NT2/D1 (cell line): ENCODE data around the gene MGST2.

Source experiments
- DNase-seq: peaks from one replicate; pipeline ENCODE4 v3.0.0-alpha.2; 2011; ENCODE audit warnings: low read depth, low spot score
- H3K27me3 ChIP-seq: 2 replicates; pipeline ENCODE4 v1.6.0; 2011; ENCODE audit warnings: mild to moderate bottlenecking; ENCODE audit not compliant: insufficient read length, insufficient read depth
- H3K36me3 ChIP-seq: 2 replicates; pipeline ENCODE4 v1.6.1; 2011; ENCODE audit warnings: mild to moderate bottlenecking, low read length, mixed read lengths; ENCODE audit not compliant: insufficient read depth, insufficient read length
- H3K4me1 ChIP-seq: 2 replicates; pipeline ENCODE4 v1.5.1; 2011; ENCODE audit not compliant: insufficient read depth, insufficient read length
- H3K4me3 ChIP-seq: 2 replicates; pipeline ENCODE4 v1.5.1; 2011; ENCODE audit warnings: low read depth; ENCODE audit not compliant: insufficient read length
- H3K9ac ChIP-seq: 2 replicates; pipeline ENCODE4 v1.6.0; 2011; ENCODE audit warnings: low read depth; ENCODE audit not compliant: insufficient read length
- H3K9me3 ChIP-seq: 2 replicates; pipeline ENCODE4 v1.5.1; 2011; ENCODE audit warnings: mild to moderate bottlenecking, low read length; ENCODE audit not compliant: insufficient read depth
- SUZ12 ChIP-seq: IDR thresholded peaks from 2 replicates; pipeline ENCODE4 v1.6.1; 2011; ENCODE audit not compliant: insufficient read length, insufficient read depth; ENCODE audit errors: extremely low read depth
- YY1 ChIP-seq: IDR thresholded peaks from 2 replicates; pipeline ENCODE4 v1.6.1; 2011; ENCODE audit not compliant: insufficient read length, insufficient read depth
- ZNF274 ChIP-seq: IDR thresholded peaks from 2 replicates; pipeline ENCODE4 v1.6.1; 2011; ENCODE audit warnings: mild to moderate bottlenecking, low read depth, low read length

The MGST2 gene

GRCh38 chr4:139682741-139683151, 17.1 kb downstream of the MGST2 start:
- H3K9me3 ChIP-seq: no peaks in the 10 kb centered on the region; the same call in 1 of the 2 replicates
- DNase-seq: no peak
- no peaks in the 10 kb centered on the region for H3K27me3 ChIP-seq
- H3K4me1 ChIP-seq: peaks cover 2% of the 10 kb centered on the region
- TF ChIP-seq SUZ12 (no peak), YY1 (no peak), ZNF274 (no peak)
- peaks cover 6% of the 10 kb centered on the region for H3K36me3 ChIP-seq
- no peak overlapping the region for H3K4me3 ChIP-seq
- no peak overlapping the region for H3K9ac ChIP-seq

DNA sequence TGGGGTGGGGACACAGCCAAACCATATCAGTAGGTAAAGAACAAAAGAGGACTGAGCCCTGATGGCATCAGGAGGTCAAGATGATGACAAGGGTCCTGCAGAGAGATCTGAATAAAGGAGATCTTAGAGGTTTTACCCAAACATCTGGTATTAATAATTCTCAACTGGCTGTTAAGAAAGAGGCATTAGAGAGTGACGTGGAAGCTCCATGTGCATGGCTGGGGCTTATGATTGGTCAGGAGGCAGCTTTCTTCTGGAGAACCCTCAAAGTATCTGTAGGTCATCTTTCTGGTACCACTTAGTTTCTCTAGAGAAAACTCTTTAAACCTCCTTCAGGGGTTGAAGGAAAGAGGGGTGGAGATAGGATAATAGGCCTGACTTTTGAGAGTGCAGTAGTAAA, 18.7 kb downstream of the MGST2 start:
- Histone ChIP-seq H3K4me1 (peaks cover 2% of the 10 kb centered on the region), H3K27me3 (no peaks in the 10 kb centered on the region), H3K9me3 (no peaks in the 10 kb centered on the region), H3K36me3 (no peaks in the 10 kb centered on the region), H3K4me3 (no peak overlapping the region), H3K9ac (no peak overlapping the region)
- TF ChIP-seq YY1 (no peak), SUZ12 (no peak), ZNF274 (no peak)
- DNase-seq: no peak

GRCh38 chr4:139685180-139685579, 19.6 kb downstream of the MGST2 start:
- no peaks in the 10 kb centered on the region for H3K27me3 ChIP-seq
- H3K4me1 ChIP-seq: peaks cover 2% of the 10 kb centered on the region
- H3K4me3 ChIP-seq: no peak overlapping the region
- TF ChIP-seq YY1: no peak
- no peak for TF ChIP-seq ZNF274
- no peak for TF ChIP-seq SUZ12
- no peaks in the 10 kb centered on the region for H3K36me3 ChIP-seq
- H3K9me3 ChIP-seq: no peaks in the 10 kb centered on the region
- H3K9ac ChIP-seq: no peak overlapping the region
- DNase-seq: no peak

- peaks cover 2% of the 10 kb centered on the region for H3K4me1 ChIP-seq
- no peaks in the 10 kb centered on the region for H3K27me3 ChIP-seq
- H3K36me3 ChIP-seq: no peaks in the 10 kb centered on the region
- DNase-seq: no peak
- H3K4me3 ChIP-seq: no peak overlapping the region
- H3K9ac ChIP-seq: no peak overlapping the region
- no peak for TF ChIP-seq ZNF274
- no peak for TF ChIP-seq SUZ12
- TF ChIP-seq YY1: no peak
- no peaks in the 10 kb centered on the region for H3K9me3 ChIP-seq
These were observed 20.5 kb downstream of the MGST2 start for GRCh38 chr4:139686130-139686529.

DNA sequence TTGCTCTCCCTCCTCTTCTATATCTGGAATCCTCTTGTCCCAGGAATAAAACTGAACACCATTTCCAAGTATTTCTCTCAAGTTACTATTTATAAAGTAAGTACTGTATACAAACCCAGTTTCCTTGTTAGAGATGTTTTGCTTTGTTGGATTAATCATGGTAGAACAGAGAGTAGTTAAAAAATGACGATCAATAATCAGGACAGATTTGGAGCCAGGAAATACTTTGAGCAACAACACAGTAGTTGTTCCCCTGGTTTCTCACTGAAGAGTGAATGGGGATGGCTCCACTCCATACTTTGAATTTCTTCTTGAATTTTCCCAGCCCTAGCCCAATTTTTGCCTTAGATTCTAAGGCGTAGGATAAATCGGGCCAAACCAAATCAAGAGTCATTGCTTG, 21.4 kb downstream of the MGST2 start:
- no peak for TF ChIP-seq YY1
- TF ChIP-seq ZNF274: no peak
- no peak for TF ChIP-seq SUZ12
- Histone ChIP-seq H3K27me3 (no peaks in the 10 kb centered on the region), H3K9me3 (no peaks in the 10 kb centered on the region), H3K36me3 (no peaks in the 10 kb centered on the region), H3K4me3 (no peak overlapping the region), H3K4me1 (peaks cover 2% of the 10 kb centered on the region), H3K9ac (no peak overlapping the region)
- DNase-seq: no peak

- Histone ChIP-seq H3K9ac (no peak overlapping the region), H3K9me3 (no peaks in the 10 kb centered on the region), H3K27me3 (no peaks in the 10 kb centered on the region), H3K36me3 (no peaks in the 10 kb centered on the region), H3K4me1 (no peaks in the 10 kb centered on the region), H3K4me3 (no peak overlapping the region)
- TF ChIP-seq ZNF274: no peak
- no peak for TF ChIP-seq YY1
- no peak for TF ChIP-seq SUZ12
- no peak for DNase-seq
These were observed 23.6 kb downstream of the MGST2 start for GRCh38 chr4:139689093-139689722.

DNA sequence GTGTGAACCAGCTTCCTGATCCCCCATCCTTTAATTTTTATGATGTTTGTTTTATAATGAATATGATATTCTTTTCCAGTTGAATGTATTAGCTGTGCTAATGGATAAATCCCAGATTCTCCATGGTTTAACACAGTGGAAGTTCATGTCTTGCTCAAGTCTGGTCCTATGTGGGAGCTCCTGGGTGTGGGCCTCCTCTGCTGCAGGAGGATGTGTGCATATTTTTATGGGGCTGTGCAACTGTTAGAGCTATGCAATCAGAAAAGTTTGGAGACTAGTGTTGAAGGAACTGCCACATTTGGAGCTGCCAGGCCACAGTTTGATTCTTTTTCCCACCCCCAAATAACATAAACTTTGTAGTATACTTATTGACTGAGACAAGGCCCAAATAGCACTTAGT, 24.8 kb downstream of the MGST2 start:
- no peak for TF ChIP-seq YY1
- TF ChIP-seq ZNF274: no peak
- TF ChIP-seq SUZ12: no peak
- H3K9me3 ChIP-seq: no peaks in the 10 kb centered on the region
- H3K4me3 ChIP-seq: no peak overlapping the region
- no peaks in the 10 kb centered on the region for H3K4me1 ChIP-seq
- H3K36me3 ChIP-seq: no peaks in the 10 kb centered on the region
- no peak for DNase-seq
- H3K9ac ChIP-seq: no peak overlapping the region
- H3K27me3 ChIP-seq: no peaks in the 10 kb centered on the region
